Loucy (cell line): ENCODE data around the gene SFTA2.

Experiments used
- CTCF ChIP-seq: fragments of 200-600 bp; sonication (generic); conservative IDR thresholded peaks from 2 replicates; pipeline ENCODE4 v1.5.1; 2014; ENCODE audit warnings: mild to moderate bottlenecking, antibody characterized with exemption, low read length
- EZH2phosphoT487 ChIP-seq: fragments of 200-600 bp; IDR thresholded peaks from 2 replicates; pipeline ENCODE4 v1.6.1; 2018; ENCODE audit warnings: antibody characterized with exemption, mild to moderate bottlenecking, moderate library complexity, borderline replicate concordance

- TF ChIP-seq CTCF (no peak), EZH2phosphoT487 (no peak)
These were observed 31.7 kb upstream of the SFTA2 start for GRCh38 chr6:30963641-30964040.
